GM19397 (cell line): ENCODE results near the gene CALB2.
"Not testable (repeated sequence)": the region's sequence is repeated elsewhere in the genome, so short reads cannot be mapped to it uniquely, and the experiment has no call there.

ENCODE experiments used
- ATAC-seq: cut with Tn5 transposase; IDR thresholded peaks from one replicate; pipeline ENCODE4 v1.9.1; 2021; ENCODE audit warnings: mild to moderate bottlenecking, moderate library complexity; ENCODE audit not compliant: unreplicated experiment

The CALB2 gene

GRCh38 chr16:71358464-71358998 is at the start of gene CALB2:
Gene CALB2 (plus strand): TSS chr16:71358723. CDS start chr16:71358793, 70 bp downstream.
- ATAC-seq = peak; percentile 78

GRCh38 chr16:71311553-71312158 is 46.9 kb upstream of the CALB2 start:
- ATAC-seq = no peak

- not testable (repeated sequence) for ATAC-seq
Measured at GRCh38 chr16:71313591-71313990, 44.9 kb upstream of the CALB2 start.

GRCh38 chr16:71315269-71315668 is 43.3 kb upstream of the CALB2 start:
- no peak for ATAC-seq

GRCh38 chr16:71319999-71320398 is 38.5 kb upstream of the CALB2 start:
- ATAC-seq = no peak

GRCh38 chr16:71327720-71328119 is 30.8 kb upstream of the CALB2 start:
- no peak for ATAC-seq

- no peak for ATAC-seq
Measured at GRCh38 chr16:71328151-71328550, 30.4 kb upstream of the CALB2 start.

- no peak for ATAC-seq
Measured at GRCh38 chr16:71337631-71338030, 20.9 kb upstream of the CALB2 start.

- no peak for ATAC-seq
Measured at GRCh38 chr16:71338193-71338592, 20.3 kb upstream of the CALB2 start.

GRCh38 chr16:71338632-71339031 is 19.9 kb upstream of the CALB2 start:
- no peak for ATAC-seq

GRCh38 chr16:71339236-71340171 is 19.0 kb upstream of the CALB2 start:
- no peak for ATAC-seq

- ATAC-seq = no peak
Measured at GRCh38 chr16:71340406-71340805, 18.1 kb upstream of the CALB2 start.

GRCh38 chr16:71341881-71342280 is 16.6 kb upstream of the CALB2 start:
- no peak for ATAC-seq

- no peak for ATAC-seq
Measured at GRCh38 chr16:71343078-71343477, 15.4 kb upstream of the CALB2 start.

GRCh38 chr16:71344315-71344905 is 14.1 kb upstream of the CALB2 start:
- no peak for ATAC-seq

- ATAC-seq = no peak
Measured at GRCh38 chr16:71345031-71345430, 13.5 kb upstream of the CALB2 start.

GRCh38 chr16:71347146-71347545 is 11.4 kb upstream of the CALB2 start:
- no peak for ATAC-seq

GRCh38 chr16:71348262-71349085 is 10.0 kb upstream of the CALB2 start:
- ATAC-seq = no peak

GRCh38 chr16:71350821-71351557 is 7.5 kb upstream of the CALB2 start:
- ATAC-seq = no peak

GRCh38 chr16:71351558-71351901 is 7.0 kb upstream of the CALB2 start:
- no peak for ATAC-seq
